K562 (cell line): ENCODE results near the gene NUP62. TPM values are rescaled to one million over a fixed set of nuclear protein-coding genes. Genes with fewer than 3 reads are reported as not detected.

ENCODE experiments used
- ATAC-seq: fragments of 200-7000 bp; cut with Tn5 transposase; 3 replicates; pipeline ENCODE4 v1.9.1; 2020; ENCODE audit warnings: moderate library complexity
- BruUV-seq: library from RNA; stranded (reverse); fragments of 400-500 nt; replicated peaks from 2 replicates; lab custom pipeline; 2021; lab: Mats Ljungman, UMichigan
- CTCF ChIA-PET: fragments of 300-600 bp; formaldehyde crosslinking; extraction: SDS; loops from one replicate; lab custom pipeline; 2021; ENCODE audit warnings: low intra/inter-chr PET ratio; lab: Yijun Ruan, JAX
- POLR2A ChIA-PET: fragments of 300-600, 350-650 bp; sonication (Branson Sonifier 250); formaldehyde crosslinking; extraction: SDS; loops from one replicate; lab custom pipeline; 2021; ENCODE audit warnings: antibody characterized with exemption, inconsistent platforms; lab: Yijun Ruan, JAX
- DNase-seq, 4 experiments: peaks; one replicate each; pipeline versions ENCODE4 v3.0.0 to v3.0.0-alpha.2; 2011 to 2018; ENCODE audit warnings: low spot score in 3 of 4, mixed read lengths in 3 of 4; ENCODE audit errors: extremely low read depth in 1 of 4
- FAIRE-seq: peaks from 2 replicates; lab custom pipeline; 2011; peaks lifted over from hg19 to GRCh38; lab: Jason Lieb, UNC
- H2AFZ ChIP-seq: 2 replicates; pipeline ENCODE4 v1.6.0; 2011; ENCODE audit warnings: low read depth, low read length, control low read depth, inconsistent platforms
- H3K27ac ChIP-seq: fragments of 200-600 bp; 3 replicates; pipeline ENCODE4 v1.8.0; 2011; ENCODE audit warnings: low read depth, mild to moderate bottlenecking, control low read depth, inconsistent platforms, low read length, moderate library complexity, mixed read lengths; ENCODE audit errors: extremely low read depth
- H3K27me3 ChIP-seq, 2 experiments: fragments of 300-600 bp in 1 of 2; 2 replicates in 1 of 2; 3 replicates in 1 of 2; pipeline versions ENCODE4 v1.6.0 to v1.8.0; 2011; ENCODE audit warnings: inconsistent platforms in 2 of 2, low read length in 2 of 2, mild to moderate bottlenecking in 1 of 2, mixed read lengths in 1 of 2, moderate library complexity in 1 of 2; ENCODE audit not compliant: control insufficient read depth in 2 of 2, insufficient read depth in 2 of 2
- H3K36me3 ChIP-seq: fragments of 300-600 bp; 3 replicates; pipeline ENCODE4 v1.8.0; 2011; ENCODE audit warnings: mild to moderate bottlenecking, low read length, inconsistent platforms; ENCODE audit not compliant: control insufficient read depth, insufficient read depth
- H3K4me1 ChIP-seq, 2 experiments: fragments of 200-600 bp in 1 of 2; replicated peaks in 1 of 2; 2 replicates in 1 of 2; 3 replicates in 1 of 2; pipeline versions ENCODE4 v1.5.1 to v1.8.0; 2011; ENCODE audit warnings: inconsistent platforms in 2 of 2, low read length in 2 of 2, mild to moderate bottlenecking in 1 of 2, mixed read lengths in 1 of 2, moderate library complexity in 1 of 2; ENCODE audit not compliant: control insufficient read depth in 2 of 2, insufficient read depth in 2 of 2
- H3K4me2 ChIP-seq: 2 replicates; pipeline ENCODE4 v1.6.1; 2011; ENCODE audit warnings: low read length, control low read depth, inconsistent platforms, mixed read lengths; ENCODE audit not compliant: insufficient read depth
- H3K4me3 ChIP-seq: fragments of 200-600 bp; sonication (generic), shearing (Covaris generic); 2 replicates; pipeline ENCODE4 v1.5.1; 2016; ENCODE audit warnings: control low read depth, inconsistent platforms
- H3K79me2 ChIP-seq: fragments of 200-600 bp; 3 replicates; pipeline ENCODE4 v1.8.0; 2011; ENCODE audit warnings: low read length, inconsistent platforms; ENCODE audit not compliant: control insufficient read depth, insufficient read depth
- H3K9ac ChIP-seq, 2 experiments: 2 replicates each; pipeline versions ENCODE4 v1.6.0 to v1.6.1; 2011; ENCODE audit warnings: low read depth in 2 of 2, low read length in 2 of 2, control low read depth in 1 of 2, inconsistent platforms in 1 of 2, mild to moderate bottlenecking in 1 of 2, mixed read lengths in 1 of 2; ENCODE audit not compliant: insufficient read depth in 1 of 2
- H3K9me1 ChIP-seq: one replicate; pipeline ENCODE4 v1.6.0; 2011; ENCODE audit warnings: inconsistent platforms, mild to moderate bottlenecking, low read length, moderate library complexity; ENCODE audit not compliant: control insufficient read depth, insufficient read depth
- H3K9me3 ChIP-seq: replicated peaks from 2 replicates; pipeline ENCODE4 v1.5.1; 2011; ENCODE audit warnings: low read depth, low read length, inconsistent platforms; ENCODE audit not compliant: control insufficient read depth, insufficient read depth
- H4K20me1 ChIP-seq: replicated peaks from 2 replicates; pipeline ENCODE4 v1.6.1; 2011; ENCODE audit warnings: low read length, inconsistent platforms, mixed read lengths; ENCODE audit not compliant: control insufficient read depth, insufficient read depth
- AFF1 ChIP-seq, 2 experiments: fragments of 450-650 bp; IDR thresholded peaks; 2 replicates each; pipeline ENCODE4 v1.6.1; 2018; ENCODE audit warnings: mild to moderate bottlenecking in 2 of 2, low read depth in 1 of 2; ENCODE audit not compliant: partially characterized antibody in 2 of 2
- CBFB ChIP-seq: sonication (generic); formaldehyde crosslinking; IDR thresholded peaks from 2 replicates; pipeline ENCODE4 v1.4.0; 2020; ENCODE audit warnings: mild to moderate bottlenecking, missing genetic modification reagents
- CBX3 ChIP-seq, 2 experiments: IDR thresholded peaks; 1 replicate in 1 of 2; 2 replicates in 1 of 2; pipeline ENCODE4 v1.6.1; 2012; ENCODE audit warnings: inconsistent platforms in 2 of 2, low read length in 2 of 2, borderline replicate concordance in 1 of 2, control low read depth in 1 of 2
- CREB1 ChIP-seq, 2 experiments: sonication (generic) in 1 of 2; formaldehyde crosslinking in 1 of 2; IDR thresholded peaks; 2 replicates each; pipeline versions ENCODE4 v1.6.1 to v1.8.0; 2012 to 2022; ENCODE audit warnings: inconsistent platforms in 1 of 2, mild to moderate bottlenecking in 1 of 2, missing genetic modification reagents in 1 of 2, moderate library complexity in 1 of 2
- CREM ChIP-seq: IDR thresholded peaks from 2 replicates; pipeline ENCODE4 v1.6.1; 2014; ENCODE audit warnings: antibody characterized with exemption, low read depth
- FOXK1 ChIP-seq: sonication (generic); formaldehyde crosslinking; IDR thresholded peaks from 2 replicates; pipeline ENCODE4 v1.8.0; 2022; ENCODE audit warnings: missing genetic modification reagents, mild to moderate bottlenecking, borderline replicate concordance
- HDAC1 ChIP-seq, 2 experiments: fragments of 450-650 bp; IDR thresholded peaks; 2 replicates each; pipeline ENCODE4 v1.6.1; 2016 to 2017; ENCODE audit warnings: inconsistent platforms in 1 of 2, mild to moderate bottlenecking in 1 of 2, moderate library complexity in 1 of 2
- KDM4B ChIP-seq, 2 experiments: fragments of 450-650 bp in 1 of 2; sonication (generic) in 1 of 2; IDR thresholded peaks; 2 replicates each; pipeline ENCODE4 v1.6.1; 2016 to 2017; ENCODE audit warnings: borderline replicate concordance in 2 of 2, antibody characterized with exemption in 1 of 2, low read depth in 1 of 2, mild to moderate bottlenecking in 1 of 2
- LCOR ChIP-seq: sonication (generic); formaldehyde crosslinking; IDR thresholded peaks from 2 replicates; pipeline ENCODE4 v1.8.0; 2022; ENCODE audit warnings: mild to moderate bottlenecking, missing genetic modification reagents
- POLR2AphosphoS2 ChIP-seq: IDR thresholded peaks from 2 replicates; pipeline ENCODE4 v1.6.1; 2012; ENCODE audit warnings: low read length, improper control_type of control experiment
- RBFOX2 ChIP-seq: fragments of 200-400 bp; formaldehyde crosslinking; IDR thresholded peaks from 2 replicates; pipeline ENCODE4 v1.6.1; 2017; ENCODE audit warnings: low read depth, mild to moderate bottlenecking, low read length, moderate library complexity
- RBM22 ChIP-seq: fragments of 200-400 bp; formaldehyde crosslinking; IDR thresholded peaks from 2 replicates; pipeline ENCODE4 v1.6.1; 2018; ENCODE audit warnings: low read length, low read depth; ENCODE audit not compliant: poor library complexity, severe bottlenecking
- SMARCA5 ChIP-seq: fragments of 450-650 bp; IDR thresholded peaks from 2 replicates; pipeline ENCODE4 v1.6.1; 2016
- YY1 ChIP-seq, 3 experiments: IDR thresholded peaks; 2 replicates each; pipeline ENCODE4 v1.6.1; 2011; ENCODE audit warnings: low read length in 2 of 3, mild to moderate bottlenecking in 2 of 3, moderate library complexity in 2 of 3, borderline replicate concordance in 1 of 3, control low read depth in 1 of 3, low read depth in 1 of 3; ENCODE audit not compliant: insufficient read depth in 3 of 3, insufficient replicate concordance in 2 of 3, control insufficient read depth in 1 of 3, insufficient read length in 1 of 3; ENCODE audit errors: extremely low read depth in 1 of 3
- ZNF655 ChIP-seq: fragments of 250-450 bp; sonication (Bioruptor Pico); IDR thresholded peaks from 2 replicates; pipeline ENCODE4 v1.5.0; 2021
- WGBS: fragments of 100-300 bp; shearing (Covaris generic); methylation state at CpG from one replicate; pipeline ENCODE4 v1.1.6; 2016; ENCODE audit warnings: low coverage, mixed read lengths; ENCODE audit not compliant: insufficient coverage; ENCODE audit errors: missing lambda C conversion rate; 5-methylcytosine and 5-hydroxymethylcytosine counted together
- in situ Hi-C: fragments of 300-500 bp; cut with MboI; formaldehyde crosslinking; loops from 4 replicates; pipeline ENCODE4 v1.15.0; 2018; ENCODE audit warnings: inconsistent platforms, mixed read lengths
- intact Hi-C: fragments of 100-400 bp; cut with micrococcal nuclease; formaldehyde crosslinking; loops from 2 replicates; pipeline ENCODE4 v1.14.2; 2022
- polyA plus RNA-seq, 8 experiments: library from polyadenylated mRNA; depleted of rRNA in 4 of 8; stranded (reverse) in 5 of 8; unstranded in 3 of 8; fragments of >200 nt; fragmentation: Nextera tagmentation in 2 of 8; fragmentation: Illumina TruSeq in 1 of 8; extraction: Ambion mirVana in 2 of 8; extraction: Trizol in 1 of 8; gene quantifications; 2 replicates each; pipeline versions ENCODE4 v1.2.1 to v1.2.3, GENCODE V29; 2011 to 2014; ENCODE audit warnings: inconsistent platforms in 1 of 8, missing spikeins in 1 of 8
- total RNA-seq, 7 experiments: library from RNA; depleted of rRNA in 6 of 7; stranded (reverse); fragments of >200 nt in 6 of 7; fragmentation: Illumina TruSeq in 2 of 7; extraction: Trizol in 2 of 7; gene quantifications; 2 replicates each; pipeline versions ENCODE4 v1.2.1 to v1.2.3, GENCODE V29; 2011 to 2021; ENCODE audit warnings: low replicate concordance in 1 of 7

The NUP62 gene
- total and polyA plus RNA-seq, 9 of the 15 experiments (the other 6 are each of a cell fraction or from before 2014, with no cell fraction given) = 16.9 to 109 (median 66.0) TPM

GRCh38 chr19:49930483-49931011, 1.2 kb upstream of the NUP62 start:
- peaks cover 35% of the 10 kb centered on the region for H3K36me3 ChIP-seq
- no peaks in the 10 kb centered on the region for H3K27me3 ChIP-seq
- in situ Hi-C loops (loop anchor here (10.0 kb wide), 1 partner anchor 164 kb away; no protein-coding TSS in a partner anchor), intact Hi-C loops (no loop called here)
- H3K9me1 ChIP-seq = peaks cover 5% of the 10 kb centered on the region
- POLR2A ChIA-PET = interaction anchor here (0.6 to 6.4 kb wide), 11 partner anchors 16 to 213 kb away, joined by 3 to 105 read pairs (median 5); partner anchors contain the start of genes AKT1S1 and TBC1D17
- no TSS peak for BruUV-seq
- no peaks in the 10 kb centered on the region for H3K9me3 ChIP-seq
- peak; percentile 78 to 87 (median 82) for DNase-seq
- FAIRE-seq = peak; percentile 69
- peak overlapping the region; percentile 92 for H2AFZ ChIP-seq
- peak overlapping the region; percentile 92 for H3K27ac ChIP-seq
- peak; percentile 45 for ATAC-seq
- peak overlapping the region; percentile 55 for H3K4me3 ChIP-seq
- H3K4me2 ChIP-seq = peak overlapping the region; percentile 85
- peaks cover 25 to 51% of the 10 kb centered on the region in 2 experiments for H3K4me1 ChIP-seq
- 12% methylated on average over 14 of the region's 15 CpGs for WGBS
- peaks cover 56% of the 10 kb centered on the region for H3K79me2 ChIP-seq
- peaks cover 12% of the 10 kb centered on the region for H4K20me1 ChIP-seq
- peak overlapping the region; percentile 72 to 91 for H3K9ac ChIP-seq
- CTCF ChIA-PET = no interaction called here
- TF ChIP-seq CBFB (0 out of 2 replicates have a peak, but pooled peaks have one; percentile 42), CREM (peak; percentile 77), RBM22 (peak; percentile 99), YY1 (IDR thresholded peaks at IDR 0.05; ENCODE audit: borderline replicate concordance in 1 of 3, control insufficient read depth in 1 of 3, extremely low read depth in 1 of 3, insufficient read depth in 3 of 3, insufficient read length in 1 of 3, insufficient replicate concordance in 2 of 3, low read depth in 1 of 3, low read length in 2 of 3) (no peak), POLR2AphosphoS2 (0 out of 2 replicates have a peak, but pooled peaks have one; percentile 10), KDM4B (IDR thresholded peaks at IDR 0.05; ENCODE audit: borderline replicate concordance in 2 of 2, low read depth in 1 of 2) (0 out of 4 replicates have a peak, but pooled peaks of 1 of the 2 experiments have one; percentile 25), CBX3 (IDR thresholded peaks at IDR 0.05; ENCODE audit: borderline replicate concordance in 1 of 2, low read length in 2 of 2) (peak in 1 of 2 experiments; percentile 38; a peak in 1 of 3 replicates), FOXK1 (CRISPR knock-in tag) (0 out of 2 replicates have a peak, but pooled peaks have one; percentile 32), LCOR (CRISPR knock-in tag) (peak; percentile 10; the same call in 1 of the 2 replicates), SMARCA5 (no peak), AFF1 (IDR thresholded peaks at IDR 0.05; ENCODE audit: low read depth in 1 of 2, partially characterized antibody in 2 of 2) (peak; percentile 20 to 42), RBFOX2 (peak; percentile 86), HDAC1 (IDR thresholded peaks at IDR 0.05) (peak in 1 of 2 experiments; percentile 26; a peak in 1 of 4 replicates), ZNF655 (CRISPR knock-in tag) (no peak), CREB1 (IDR thresholded peaks at IDR 0.05) (peak; percentile 52; the same call in 1 of the 2 replicates), CREB1 (CRISPR knock-in tag; IDR thresholded peaks at IDR 0.05) (0 out of 2 replicates have a peak, but pooled peaks have one; percentile 35)
